HG03108 (cell line): ENCODE measurements around the gene ARHGAP18.

Experiments used
- ATAC-seq: cut with Tn5 transposase; IDR thresholded peaks from one replicate; pipeline ENCODE4 v1.9.1; 2021; ENCODE audit warnings: moderate library complexity; ENCODE audit not compliant: unreplicated experiment

The ARHGAP18 gene

DNA sequence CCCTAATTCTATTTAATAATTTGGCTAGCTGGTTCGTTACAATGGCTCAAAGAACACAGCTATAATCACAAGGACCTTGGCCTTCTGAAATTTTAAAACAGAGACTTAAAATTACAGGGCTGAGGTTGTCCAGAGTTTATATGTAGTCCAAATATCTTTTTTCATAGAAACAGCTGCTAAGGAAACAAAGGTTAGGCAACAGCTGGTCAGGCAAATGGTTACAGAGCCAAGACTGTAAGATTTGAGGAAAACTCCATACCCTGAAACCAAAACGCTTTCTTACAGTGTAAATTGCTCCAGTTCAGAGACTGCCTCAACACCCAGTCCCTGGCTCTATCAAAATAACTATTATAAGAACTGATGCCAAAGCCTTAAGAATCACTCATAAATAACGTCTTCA, 9.7 kb upstream of the ARHGAP18 start:
- ATAC-seq: no peak

DNA sequence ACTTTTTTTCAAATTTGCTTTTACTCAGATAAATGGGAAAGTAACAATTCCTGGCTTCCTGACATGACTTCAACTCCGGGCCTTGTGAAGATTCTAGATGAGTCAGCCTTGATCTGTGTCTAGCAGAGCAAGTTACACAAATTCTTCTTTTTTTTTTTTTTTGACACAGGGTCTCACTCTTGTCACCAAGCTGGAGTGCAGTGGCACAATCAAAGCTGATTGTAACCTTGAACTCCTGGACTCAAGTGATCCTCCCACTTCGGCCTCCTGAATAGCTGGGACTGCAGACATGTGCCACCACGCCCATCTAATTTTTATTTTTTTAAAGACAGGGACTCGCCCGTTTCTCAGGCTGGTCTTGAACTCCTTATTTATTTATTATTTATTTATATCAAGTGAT, 7.3 kb upstream of the ARHGAP18 start:
- no peak for ATAC-seq

DNA sequence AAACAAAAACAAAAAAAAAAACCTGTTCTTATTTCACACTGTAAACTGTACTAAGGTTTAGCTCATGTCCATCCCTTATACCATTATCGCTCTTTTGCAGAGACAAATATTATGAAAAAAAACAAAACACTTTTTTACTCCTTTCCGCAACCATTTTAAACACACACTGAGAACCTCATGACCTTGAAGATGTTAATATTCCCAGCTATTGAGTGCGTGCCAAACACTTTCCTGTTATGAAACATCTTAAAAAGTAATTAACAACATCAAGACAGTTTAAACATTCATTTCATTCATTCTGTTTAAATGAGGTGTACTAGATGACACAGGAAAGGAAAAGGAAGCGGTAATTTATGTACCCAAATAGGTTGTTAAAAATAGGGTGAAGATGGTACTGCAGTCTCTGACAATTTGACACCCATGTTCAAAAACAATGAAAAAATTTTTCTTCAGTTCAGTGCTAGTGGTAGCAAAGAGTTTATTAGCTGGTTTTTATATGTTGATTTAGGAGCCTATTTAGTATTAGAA, 3.9 kb upstream of the ARHGAP18 start:
- ATAC-seq: no peak

DNA sequence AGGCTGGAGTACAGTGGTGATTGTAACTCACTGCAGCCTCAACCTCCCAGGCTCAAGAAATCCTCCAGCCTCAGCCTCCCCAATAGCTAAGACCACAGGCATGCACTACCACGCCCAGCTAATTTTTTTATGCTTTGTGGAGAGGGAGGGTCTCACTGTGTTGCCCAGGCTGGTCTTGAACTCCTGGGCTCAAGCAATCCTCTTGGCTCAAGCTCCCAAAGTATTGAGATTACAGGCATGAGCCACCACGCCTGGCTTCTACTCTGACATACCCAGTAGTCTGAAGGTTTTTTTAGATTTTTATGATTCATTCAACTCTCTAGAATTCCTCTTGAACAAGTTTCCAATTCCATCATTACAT, 1.3 kb upstream of the ARHGAP18 start:
- no peak for ATAC-seq

DNA sequence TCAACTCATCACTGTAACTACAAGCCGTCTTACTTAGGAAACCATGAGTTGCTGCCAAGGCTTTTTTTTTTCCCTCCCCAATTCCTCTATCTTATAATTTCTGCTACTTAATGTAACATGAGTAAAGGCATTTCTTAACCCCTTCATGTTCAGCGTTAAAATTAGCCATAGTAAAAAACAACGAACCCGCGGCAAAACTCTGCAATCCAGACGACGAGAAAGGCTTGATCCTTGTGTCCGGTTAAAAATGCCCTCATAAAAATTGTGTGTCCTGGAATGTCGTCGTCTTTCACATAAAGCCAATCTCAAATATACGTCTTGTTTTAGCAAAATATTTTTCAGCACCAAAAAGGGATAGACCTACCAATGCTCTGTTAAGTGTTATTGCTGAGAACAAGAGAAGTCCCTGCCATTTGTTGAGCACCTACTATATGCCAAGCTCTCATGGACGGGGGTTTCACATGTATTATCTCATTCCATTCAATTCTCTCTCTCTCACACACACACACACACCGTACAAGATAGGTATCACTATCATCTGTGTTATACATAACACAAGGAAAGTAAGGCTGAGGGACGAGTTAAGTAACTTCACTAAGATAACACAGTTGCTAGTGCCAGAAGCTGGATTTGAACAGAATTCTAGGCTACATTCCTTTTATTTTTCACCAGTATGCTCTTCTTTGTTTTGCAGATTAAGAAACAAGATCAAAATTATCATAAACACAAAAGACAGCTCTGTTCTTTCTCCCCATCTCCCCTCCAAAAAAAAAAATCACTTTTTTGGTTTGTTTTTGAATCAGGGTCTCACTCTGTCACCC, 683 bp upstream of the ARHGAP18 start:
- no peak for ATAC-seq

DNA sequence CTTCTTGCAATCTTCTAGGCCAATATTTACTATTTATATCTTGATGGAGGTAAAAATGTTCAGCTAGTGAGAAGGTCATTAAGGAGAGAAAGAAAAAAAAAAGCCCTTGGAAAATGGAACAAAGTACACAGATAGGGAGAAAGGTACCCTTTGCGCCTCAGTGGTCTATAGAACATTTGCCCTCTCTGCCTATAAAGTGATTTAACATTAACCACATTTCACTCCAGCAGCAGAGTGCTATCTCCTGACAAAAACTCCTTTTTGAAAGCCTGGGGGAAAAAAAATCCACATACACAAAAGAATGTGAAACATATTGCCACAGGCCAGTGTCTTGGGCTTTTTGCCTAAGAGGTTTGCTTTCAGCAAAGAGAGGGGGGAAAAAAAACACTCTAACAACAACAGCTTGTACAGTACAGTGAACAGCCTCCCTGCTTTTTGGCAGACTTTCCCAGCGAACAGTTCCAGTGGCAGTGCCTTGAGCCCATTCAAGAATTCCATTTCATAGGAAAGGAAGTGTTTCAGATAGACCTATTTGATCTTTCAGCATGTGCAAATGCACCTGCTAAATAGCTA, 695 bp downstream of the ARHGAP18 start:
- peak; percentile 4 for ATAC-seq

DNA sequence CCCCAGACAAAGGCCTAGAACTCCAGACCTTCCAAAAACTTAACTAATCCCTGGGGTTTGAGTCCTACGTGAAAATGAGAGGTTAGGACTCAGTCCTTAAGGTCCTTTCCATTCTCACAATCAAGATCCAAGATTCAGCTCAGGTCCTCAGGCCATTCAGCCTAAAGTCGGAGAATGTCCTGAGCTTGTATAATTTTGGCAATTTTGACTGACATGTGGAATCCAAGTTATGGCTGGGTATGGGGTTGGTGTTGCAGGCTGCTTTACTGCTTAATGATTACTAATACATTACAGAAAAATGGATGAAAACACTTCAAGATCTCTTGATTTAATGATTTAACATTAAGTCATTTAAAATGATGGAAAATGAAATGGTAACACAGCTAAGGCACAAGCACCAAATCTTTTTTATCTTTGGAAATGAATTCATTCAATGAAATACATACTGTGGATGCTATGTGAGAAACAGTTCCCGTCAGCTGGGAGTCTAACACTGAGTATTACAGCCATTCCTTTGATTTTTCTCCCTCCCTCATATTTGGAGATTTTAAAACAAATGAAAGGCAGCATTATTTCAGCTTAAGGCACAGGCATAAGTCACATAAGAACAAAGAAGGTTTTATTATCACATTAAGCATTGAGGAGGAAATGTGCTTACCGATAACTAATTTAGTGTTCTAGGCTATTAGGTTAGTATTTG, 1.3 kb downstream of the ARHGAP18 start:
- ATAC-seq: no peak

DNA sequence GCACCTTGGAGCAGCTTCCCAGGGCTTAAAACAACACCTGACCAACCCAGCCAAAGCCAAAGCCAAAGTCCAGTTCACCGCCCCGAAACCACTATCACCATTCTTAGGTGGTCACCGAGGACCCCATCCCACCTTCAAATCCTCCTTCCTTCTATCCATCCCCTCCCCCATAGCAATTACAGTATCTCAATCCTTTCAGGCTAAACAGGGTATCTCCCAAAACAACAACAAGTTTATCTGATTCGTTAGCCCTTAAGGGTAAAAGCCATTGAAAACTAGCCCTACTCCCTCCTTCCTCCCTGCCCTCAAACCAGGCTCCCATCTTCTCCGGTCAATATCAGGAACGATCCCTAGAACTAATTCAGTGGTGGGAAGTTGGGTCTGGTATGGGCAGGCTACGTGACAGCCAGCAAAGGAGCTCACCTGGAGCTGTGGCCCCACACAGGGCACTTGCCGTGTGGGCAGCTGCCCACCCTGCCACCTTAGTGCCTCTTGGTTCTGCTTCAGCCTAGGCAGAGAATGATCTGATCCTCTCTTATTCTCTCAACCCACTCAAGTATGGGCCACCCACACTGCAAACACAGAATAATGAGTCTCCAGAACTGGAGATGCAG, 2.0 kb downstream of the ARHGAP18 start:
- ATAC-seq: no peak

DNA sequence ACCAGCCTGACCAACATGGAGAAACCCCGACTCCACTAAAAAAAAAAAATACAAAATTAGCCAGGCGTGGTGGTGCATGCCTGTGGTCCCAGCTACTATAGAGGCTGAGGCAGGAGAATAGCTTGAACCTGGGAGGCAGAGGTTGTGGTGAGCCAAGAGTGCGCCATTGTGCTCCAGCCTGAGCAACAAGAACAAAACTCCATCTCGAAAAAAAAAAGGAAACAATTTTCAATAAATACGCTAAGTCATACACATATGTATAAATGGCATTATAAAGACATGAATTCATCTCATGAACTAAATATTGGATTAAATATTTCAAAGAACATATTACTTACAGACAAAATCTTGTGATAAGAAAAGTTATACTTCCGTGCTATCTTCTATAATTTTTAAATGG, 2.9 kb downstream of the ARHGAP18 start:
- no peak for ATAC-seq

DNA sequence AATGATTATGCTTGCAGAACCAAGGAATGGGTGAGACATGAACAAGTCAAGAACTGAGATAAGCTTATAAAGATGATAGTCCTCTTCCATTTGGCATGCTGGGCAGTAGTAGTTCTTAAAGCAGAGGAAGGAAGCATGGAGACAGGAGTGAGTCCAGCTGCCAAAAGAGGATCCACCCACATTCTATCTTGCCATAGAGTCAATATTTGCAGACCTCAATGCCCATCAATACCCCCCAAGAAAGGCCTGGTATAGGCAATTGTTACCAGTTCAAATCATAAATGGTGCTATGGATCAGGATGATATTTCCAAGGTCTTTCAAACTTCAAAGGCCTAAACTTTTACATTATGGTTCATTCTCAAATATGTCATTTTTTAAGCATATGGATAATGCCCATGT, 4.8 kb downstream of the ARHGAP18 start:
- no peak for ATAC-seq

DNA sequence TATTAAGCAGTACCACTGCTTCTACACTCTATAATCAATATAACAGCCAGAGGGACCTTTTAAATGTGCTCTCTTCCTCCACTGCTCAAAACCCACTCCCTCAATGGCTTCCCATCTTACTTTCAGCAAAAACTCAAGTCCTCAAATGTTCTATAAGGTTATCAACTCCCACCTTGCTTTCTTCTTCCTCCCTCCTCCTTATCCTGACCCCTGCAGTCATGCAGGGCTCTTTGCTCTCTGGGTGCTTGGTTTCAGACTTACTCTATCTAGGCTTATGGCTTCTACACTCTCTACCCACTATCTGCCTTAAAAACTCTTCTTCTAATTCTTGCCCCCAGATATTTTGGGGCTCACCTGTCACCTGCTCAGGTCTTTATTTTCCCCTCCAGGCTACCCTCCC, 5.3 kb downstream of the ARHGAP18 start:
- no peak for ATAC-seq

DNA sequence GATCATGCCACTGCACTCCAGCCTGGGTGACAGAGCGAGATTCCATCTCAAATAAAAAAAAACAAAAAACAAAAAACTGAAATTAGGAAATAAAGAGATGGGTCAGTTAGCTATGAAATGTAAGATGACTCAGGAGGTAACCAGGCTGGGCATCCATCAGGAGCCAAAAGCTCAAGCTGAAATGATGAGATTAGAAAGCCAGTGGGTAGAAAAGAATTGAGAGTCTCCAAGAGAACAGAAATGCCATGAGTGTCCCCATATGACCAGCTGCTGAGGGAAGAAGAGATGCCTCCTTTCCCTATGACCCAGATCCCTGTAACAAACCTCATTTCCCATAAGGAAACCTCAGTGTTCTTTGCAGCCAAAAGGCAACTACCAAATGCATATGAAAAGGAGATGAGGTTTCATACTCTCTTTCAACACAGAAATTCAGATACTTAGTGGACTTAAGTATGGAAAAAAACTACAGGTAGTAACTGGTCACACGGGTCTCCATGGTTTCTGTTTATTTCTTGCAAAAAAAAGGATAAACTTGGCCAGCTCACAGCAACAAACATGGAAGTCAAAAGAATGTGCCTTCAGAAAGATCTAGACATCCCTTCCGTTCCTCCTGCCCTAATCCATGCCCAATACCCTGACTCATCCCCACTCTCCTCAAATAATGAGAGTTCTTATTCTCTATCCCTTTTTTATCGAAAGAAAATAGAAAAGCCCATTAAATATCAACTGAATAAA, 8.1 kb downstream of the ARHGAP18 start:
- ATAC-seq: no peak

DNA sequence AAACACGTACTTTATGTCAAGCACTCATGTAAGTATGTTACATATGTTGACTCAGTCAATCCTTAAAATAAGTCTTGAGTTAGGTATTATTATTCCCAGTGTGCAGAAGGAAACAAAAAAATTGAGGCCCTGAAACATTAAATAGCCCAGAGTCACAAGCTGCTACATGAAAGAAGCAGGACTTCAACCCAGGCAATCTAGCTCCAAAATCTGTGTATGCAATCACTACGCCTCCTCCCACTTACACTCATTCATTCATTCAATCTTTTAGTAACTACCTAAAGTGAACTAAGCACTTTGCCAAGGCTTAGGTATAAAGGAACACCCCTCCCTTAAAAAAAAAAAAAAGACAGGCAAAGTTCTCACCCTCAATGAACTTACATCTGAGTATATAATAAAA, 9.3 kb downstream of the ARHGAP18 start:
- no peak for ATAC-seq

DNA sequence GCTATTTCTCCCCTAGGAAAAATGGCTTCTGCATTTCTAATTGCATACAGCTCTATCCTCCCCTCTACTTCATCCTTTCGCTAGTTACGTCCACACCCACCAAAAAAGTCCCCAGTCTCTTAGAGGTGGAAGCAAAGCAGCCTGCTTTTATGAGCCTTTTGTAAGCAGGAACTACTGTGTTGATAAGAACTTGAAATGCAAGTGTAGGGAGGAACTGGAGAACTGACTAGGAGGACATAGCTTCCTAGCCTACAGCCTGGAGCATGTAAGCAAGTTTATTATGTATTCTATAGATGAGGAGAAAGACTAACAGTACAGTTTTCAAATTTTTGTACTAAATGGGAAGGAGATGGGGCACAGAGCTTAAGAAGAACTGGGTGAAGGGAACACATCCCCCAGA, 10.3 kb downstream of the ARHGAP18 start:
- no peak for ATAC-seq

DNA sequence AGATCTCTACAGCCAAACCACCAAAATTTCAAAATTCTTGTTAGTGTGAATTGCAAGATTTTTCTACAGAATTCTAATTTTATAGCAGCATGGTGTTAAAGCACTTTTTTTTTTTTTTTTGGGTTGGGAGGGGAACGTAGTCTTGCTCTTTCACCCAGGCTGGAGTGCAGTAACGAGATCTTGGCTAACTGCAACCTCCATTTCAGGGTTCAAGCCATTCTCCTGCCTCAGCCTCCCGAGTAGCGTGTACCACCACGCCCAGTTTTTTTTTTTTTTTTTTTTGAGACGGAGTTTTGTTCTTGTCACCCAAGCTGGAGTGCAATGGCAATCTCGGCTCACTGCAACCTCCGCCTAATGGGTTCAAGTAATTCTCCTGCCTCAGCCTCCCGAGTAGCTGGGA, 11.5 kb downstream of the ARHGAP18 start:
- no peak for ATAC-seq

DNA sequence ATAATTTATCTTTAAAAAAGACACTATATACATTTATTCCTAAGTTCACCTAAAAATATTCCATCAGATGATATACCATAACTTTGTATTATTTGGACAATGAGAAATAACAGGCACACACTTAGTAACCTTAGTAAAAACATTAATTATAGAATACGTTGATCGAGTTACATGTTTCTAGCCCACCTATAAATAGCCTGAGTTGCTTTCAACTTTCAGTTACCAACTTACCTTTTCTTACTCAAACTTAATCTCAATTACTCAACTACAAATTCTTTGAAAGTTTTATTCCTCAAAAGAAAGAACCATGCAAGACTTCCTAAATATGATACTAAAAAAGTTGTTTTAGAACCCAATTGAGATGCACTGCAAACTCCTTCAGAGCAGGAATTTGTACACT, 12.2 kb downstream of the ARHGAP18 start:
- ATAC-seq: no peak

DNA sequence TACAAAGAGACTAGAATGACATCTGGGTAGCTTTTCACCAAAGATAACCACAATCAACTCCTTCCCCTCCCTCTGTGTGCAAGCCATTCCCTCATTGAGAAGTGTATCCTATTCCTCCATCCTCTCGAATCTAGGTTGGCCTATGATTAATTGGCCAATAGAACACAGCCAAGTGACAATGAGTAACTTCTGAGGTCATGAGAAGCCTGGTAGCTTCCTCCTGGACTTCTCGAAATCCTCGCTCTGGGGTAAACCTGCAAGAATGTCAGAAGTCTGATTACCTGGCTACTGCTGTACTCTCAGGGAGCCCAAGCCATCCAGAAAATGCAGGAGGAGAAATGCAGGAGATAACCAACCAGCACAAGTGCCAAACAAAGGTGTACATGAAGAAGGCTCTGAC, 13.1 kb downstream of the ARHGAP18 start:
- no peak for ATAC-seq

DNA sequence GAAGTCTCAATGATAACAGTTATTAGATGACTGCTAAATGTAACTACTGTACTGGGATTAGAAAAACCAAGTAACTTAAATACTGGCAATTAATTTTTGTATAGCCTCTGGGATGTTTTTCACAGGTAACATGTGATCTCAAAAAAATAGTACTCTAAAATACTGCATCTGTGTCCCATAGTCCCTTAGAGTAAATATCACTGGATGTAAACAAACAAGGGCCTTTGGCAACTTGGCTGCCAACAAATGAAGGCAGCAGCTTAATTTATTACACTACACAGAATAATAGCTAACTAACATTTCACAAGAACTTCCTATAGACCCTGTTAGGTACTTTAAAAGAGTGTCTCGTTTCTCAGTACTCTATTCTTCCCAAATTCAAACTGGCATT, 14.0 kb downstream of the ARHGAP18 start:
- ATAC-seq: peak; percentile 29

DNA sequence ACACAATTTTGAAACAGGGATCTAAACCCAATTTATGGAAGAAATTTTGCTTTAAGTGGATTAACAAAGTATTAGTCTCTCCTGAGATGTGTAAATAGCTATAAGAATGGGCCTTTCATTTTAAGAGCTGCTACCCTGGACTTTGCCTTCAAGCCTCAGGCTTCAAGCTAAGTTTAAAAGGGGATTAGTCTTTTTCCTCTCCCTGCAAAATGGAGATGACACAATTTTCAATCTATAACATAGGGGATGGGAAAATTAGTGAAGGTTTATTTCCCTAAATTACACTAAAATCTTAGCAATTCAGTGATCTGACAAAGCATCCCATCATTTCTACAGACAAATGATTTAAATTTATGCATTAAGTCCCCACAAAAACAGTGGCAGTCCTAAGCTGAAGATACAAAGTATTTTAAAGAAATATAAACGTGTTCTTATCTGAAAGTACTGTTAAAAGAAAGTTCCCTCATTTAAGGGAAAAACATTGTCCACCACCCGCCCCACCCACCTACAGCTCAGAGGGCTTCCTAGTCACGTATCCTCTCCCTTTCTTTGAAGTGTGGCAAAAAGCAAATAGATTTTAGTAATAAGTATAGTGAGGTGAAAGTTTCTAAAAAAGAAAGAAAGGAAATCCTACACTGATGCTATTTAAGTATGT, 14.5 kb downstream of the ARHGAP18 start:
- ATAC-seq: peak; percentile 84

DNA sequence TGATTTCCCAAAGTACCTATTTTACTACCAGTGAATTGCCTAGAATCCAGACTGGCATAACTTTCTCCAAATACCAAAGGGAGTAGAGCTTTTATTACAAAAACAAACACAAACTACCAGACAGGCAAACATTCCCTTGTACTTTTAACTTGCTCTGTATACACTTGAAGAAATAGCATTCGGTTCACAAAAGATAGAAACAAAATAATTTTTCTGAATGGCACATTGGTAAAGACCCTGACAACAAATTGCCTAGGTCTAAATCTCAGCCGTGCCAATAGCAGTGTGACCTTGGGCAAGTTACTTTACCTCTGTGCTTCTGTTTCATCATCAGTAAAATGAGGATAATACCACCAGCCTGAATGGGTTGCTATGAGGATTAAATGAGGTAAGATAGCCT, 15.9 kb downstream of the ARHGAP18 start:
- ATAC-seq: no peak
